ENCODE results near the gene PXK.
A peak's percentile ranks its signal among the peaks of the same experiment; 100 is the strongest.

Gene PXK

GRCh38 chr3:58350627-58351013 is 17.9 kb downstream of the PXK start:
- DNase-seq = no peak

- DNase-seq = peak; percentile 2
Observed at GRCh38 chr3:58351920-58352319, 19.2 kb downstream of the PXK start.

- DNase-seq = no peak
Observed at GRCh38 chr3:58352626-58353025, 19.9 kb downstream of the PXK start.

GRCh38 chr3:58353722-58354553 is 21.2 kb downstream of the PXK start:
- no peak for DNase-seq

- DNase-seq = no peak
Observed at GRCh38 chr3:58355179-58355578, 22.5 kb downstream of the PXK start.

GRCh38 chr3:58356054-58356453 is 23.4 kb downstream of the PXK start:
- DNase-seq = no peak

- no peak for DNase-seq
Observed at GRCh38 chr3:58357402-58357801, 24.7 kb downstream of the PXK start.

- no peak for DNase-seq
Observed at GRCh38 chr3:58358092-58358491, 25.4 kb downstream of the PXK start.

- DNase-seq = no peak
Observed at GRCh38 chr3:58358808-58359207, 26.1 kb downstream of the PXK start.

- no peak for DNase-seq
Observed at GRCh38 chr3:58359621-58360020, 26.9 kb downstream of the PXK start.

GRCh38 chr3:58361866-58362265 is 29.2 kb downstream of the PXK start:
- no peak for DNase-seq

- no peak for DNase-seq
Observed at GRCh38 chr3:58366699-58367098, 34.0 kb downstream of the PXK start.

GRCh38 chr3:58369038-58369437 is 36.3 kb downstream of the PXK start:
- DNase-seq = no peak

GRCh38 chr3:58369876-58370275 is 37.2 kb downstream of the PXK start:
- no peak for DNase-seq

GRCh38 chr3:58370407-58370806 is 37.7 kb downstream of the PXK start:
- DNase-seq = no peak

GRCh38 chr3:58371754-58372153 is 39.1 kb downstream of the PXK start:
- no peak for DNase-seq

GRCh38 chr3:58375254-58375653 is 42.6 kb downstream of the PXK start:
- no peak for DNase-seq

GRCh38 chr3:58377168-58377567 is 44.5 kb downstream of the PXK start:
- no peak for DNase-seq

- no peak for DNase-seq
Observed at GRCh38 chr3:58377750-58378149, 45.1 kb downstream of the PXK start.

- DNase-seq = no peak
Observed at GRCh38 chr3:58379351-58380073, 46.8 kb downstream of the PXK start.

- DNase-seq = no peak
Observed at GRCh38 chr3:58383476-58383875, 50.8 kb downstream of the PXK start.

- DNase-seq = no peak
Observed at GRCh38 chr3:58383904-58384303, 51.2 kb downstream of the PXK start.

- DNase-seq = no peak
Observed at GRCh38 chr3:58384381-58385090, 51.8 kb downstream of the PXK start.

All from NCI-H345 (cell line).